Myocyte (in vitro differentiated cells): Measurements from ENCODE around the gene NKTR. TPM values are rescaled to one million over a fixed set of nuclear protein-coding genes. Genes with fewer than 3 reads are reported as not detected.
A peak's percentile ranks its signal among the peaks of the same experiment; 100 is the strongest.

Experiments used
- DNase-seq: peaks from one replicate; pipeline ENCODE4 v3.0.0-alpha.2; 2012; ENCODE audit warnings: low read depth
- total RNA-seq: library from RNA; depleted of rRNA; stranded (reverse); fragments of >200 nt; gene quantifications from 2 replicates; pipeline ENCODE4 v1.2.3, GENCODE V29; 2014

NKTR gene
- total RNA-seq, 1 donor from 2014 or later, result 32.4 TPM

- no peak for DNase-seq
These were observed 92.4 kb downstream of the NKTR start for GRCh38 chr3:42692667-42693529.

- peak; percentile 57 for DNase-seq
These were observed 93.0 kb downstream of the NKTR start for GRCh38 chr3:42693530-42693930.

GRCh38 chr3:42694366-42694765 lies 93.9 kb downstream of the NKTR start:
- DNase-seq, result no peak

GRCh38 chr3:42696356-42697288 lies 96.1 kb downstream of the NKTR start:
- no peak for DNase-seq

DNA sequence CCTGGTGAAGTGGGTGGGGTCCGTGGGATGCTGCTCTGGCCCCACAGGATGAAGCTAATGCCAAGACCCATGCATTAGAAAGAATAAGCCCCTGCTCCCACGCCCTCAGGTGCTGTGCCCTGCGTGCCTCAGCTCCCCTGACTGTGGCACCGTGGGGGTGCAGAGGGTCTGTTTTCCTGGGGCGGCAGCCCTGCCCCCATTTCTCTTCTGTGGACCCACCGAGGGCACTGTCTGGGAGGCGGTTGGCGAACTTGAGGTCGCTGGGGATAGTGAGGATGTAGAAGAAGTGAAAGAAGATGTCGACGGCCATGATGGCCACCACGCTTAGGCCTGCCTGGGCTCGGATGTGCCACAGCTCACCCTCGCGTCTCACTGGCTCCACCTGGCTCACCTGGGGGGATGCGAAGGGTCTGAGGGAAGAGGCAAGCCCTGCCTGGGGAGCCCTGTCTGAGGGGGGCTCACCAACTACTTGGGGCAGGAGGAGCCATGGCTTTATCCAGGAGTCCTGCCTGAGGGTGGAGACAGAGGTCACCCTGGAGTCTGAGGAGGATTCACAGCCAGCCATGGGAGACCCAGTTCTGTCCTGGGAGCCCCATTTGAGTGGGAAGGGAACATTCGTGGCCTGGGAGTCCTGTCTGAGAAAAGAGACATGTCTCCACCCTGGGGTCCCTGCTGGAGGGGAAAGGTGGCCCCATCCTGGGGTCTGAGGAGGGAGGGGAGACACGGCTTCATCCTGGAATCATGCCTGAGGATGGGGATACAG lies 97.0 kb downstream of the NKTR start:
- no peak for DNase-seq

Other genes starting within 250 kb of the NKTR start
- not detected in 2 replicates for gene LYZL4, start 190.1 kb upstream of the NKTR start, total RNA-seq
- gene VIPR1, start 98.0 kb upstream of the NKTR start, total RNA-seq, result not detected in 2 replicates
- 33.1 and 42.4 TPM in 2 replicates for gene SEC22C, start 18.7 kb upstream of the NKTR start, total RNA-seq
- gene SS18L2, start 9.8 kb upstream of the NKTR start, total RNA-seq, result 11.9 and 15.2 TPM in 2 replicates
- gene ZBTB47, start 53.0 kb downstream of the NKTR start, total RNA-seq, result 96.8 and 103 TPM in 2 replicates
- 55.6 and 67.1 TPM in 2 replicates for gene KLHL40, start 84.9 kb downstream of the NKTR start, total RNA-seq
- 12.3 and 26.6 TPM in 2 replicates for gene HHATL, start 102.1 kb downstream of the NKTR start, total RNA-seq
- gene CCDC13, start 172.6 kb downstream of the NKTR start, total RNA-seq, result 1.0 and 1.2 TPM in 2 replicates
- 192 and 193 TPM in 2 replicates for gene HIGD1A, start 203.8 kb downstream of the NKTR start, total RNA-seq
- gene ACKR2, start 208.8 kb downstream of the NKTR start, total RNA-seq, result 0.11 TPM in 1 of 2 replicates, not detected in the other